Activated CD4-positive, alpha-beta T cell treated with anti-CD3 and anti-CD28 coated beads for 48 hours (primary cell): Measurements from ENCODE around the gene TAS2R19.
"Not testable (repeated sequence)": the region's sequence is repeated elsewhere in the genome, so short reads cannot be mapped to it uniquely, and the experiment has no call there.

Experiments used
- DNase-seq: peaks from one replicate; pipeline ENCODE4 v3.0.0-alpha.2; 2020

Gene TAS2R19, protein sequence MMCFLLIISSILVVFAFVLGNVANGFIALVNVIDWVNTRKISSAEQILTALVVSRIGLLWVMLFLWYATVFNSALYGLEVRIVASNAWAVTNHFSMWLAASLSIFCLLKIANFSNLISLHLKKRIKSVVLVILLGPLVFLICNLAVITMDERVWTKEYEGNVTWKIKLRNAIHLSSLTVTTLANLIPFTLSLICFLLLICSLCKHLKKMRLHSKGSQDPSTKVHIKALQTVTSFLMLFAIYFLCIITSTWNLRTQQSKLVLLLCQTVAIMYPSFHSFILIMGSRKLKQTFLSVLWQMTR

DNA sequence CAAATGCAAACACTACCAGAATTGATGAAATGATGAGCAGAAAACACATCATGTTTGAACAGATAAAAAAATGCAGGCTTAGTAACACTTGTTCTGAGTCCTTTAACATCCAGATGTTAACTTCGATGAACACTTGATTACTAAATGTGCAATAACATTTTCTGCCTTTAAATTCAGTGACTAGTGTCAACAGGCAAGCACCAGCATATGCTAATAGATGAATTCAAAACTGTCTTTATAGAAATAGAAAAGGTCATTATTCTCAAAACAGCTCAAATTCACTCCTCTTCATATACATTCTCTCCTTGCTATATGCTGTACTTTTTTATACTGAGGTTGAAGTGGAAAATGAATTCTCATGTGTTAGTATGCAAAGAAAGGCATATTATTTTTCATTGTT, at the start of gene TAS2R19:
Gene TAS2R19, minus strand, starts transcription at position 101 of the 400 bp plus-strand sequence. Its CDS starts 49 bp downstream, at position 52.
- no peak for DNase-seq

DNA sequence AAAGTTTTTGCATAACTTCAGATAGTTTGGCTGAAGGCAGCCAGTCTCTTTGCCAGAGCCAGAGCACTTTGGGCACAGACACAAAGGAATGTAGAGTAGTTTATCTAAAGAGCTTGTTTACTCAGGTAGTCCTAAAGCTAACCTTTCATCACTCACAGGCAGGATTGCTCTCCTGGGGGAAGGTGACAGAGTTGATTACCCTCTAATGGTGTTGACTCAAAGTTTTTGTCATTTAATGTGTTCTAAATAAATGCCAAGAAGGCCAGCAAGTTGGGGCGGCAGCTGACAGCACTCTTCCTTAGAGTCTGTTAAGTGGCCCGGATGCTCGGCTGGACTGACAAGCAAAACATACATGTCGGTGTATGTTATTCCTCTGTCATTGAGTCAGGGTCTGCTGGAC, 49.0 kb upstream of the TAS2R19 start:
- no peak for DNase-seq

DNA sequence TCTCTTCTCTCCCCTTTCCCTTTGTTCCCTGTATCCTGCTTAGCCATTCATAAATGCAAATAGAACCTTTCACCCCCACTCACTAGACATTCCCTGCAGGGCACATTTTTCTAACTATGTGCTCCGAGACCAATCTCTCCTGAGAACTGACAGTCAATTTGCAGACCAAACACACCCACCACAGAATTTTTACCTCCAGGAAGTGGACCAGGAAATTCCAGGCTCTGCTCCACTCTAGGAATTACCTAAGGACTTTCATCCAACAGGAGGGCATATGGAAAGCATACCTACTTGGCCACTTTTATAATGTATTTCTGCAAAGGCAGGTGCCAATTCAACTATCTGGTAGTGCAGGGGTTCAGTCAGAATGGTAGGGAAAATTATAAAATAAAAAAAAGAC, 48.6 kb upstream of the TAS2R19 start:
- DNase-seq: no peak

DNA sequence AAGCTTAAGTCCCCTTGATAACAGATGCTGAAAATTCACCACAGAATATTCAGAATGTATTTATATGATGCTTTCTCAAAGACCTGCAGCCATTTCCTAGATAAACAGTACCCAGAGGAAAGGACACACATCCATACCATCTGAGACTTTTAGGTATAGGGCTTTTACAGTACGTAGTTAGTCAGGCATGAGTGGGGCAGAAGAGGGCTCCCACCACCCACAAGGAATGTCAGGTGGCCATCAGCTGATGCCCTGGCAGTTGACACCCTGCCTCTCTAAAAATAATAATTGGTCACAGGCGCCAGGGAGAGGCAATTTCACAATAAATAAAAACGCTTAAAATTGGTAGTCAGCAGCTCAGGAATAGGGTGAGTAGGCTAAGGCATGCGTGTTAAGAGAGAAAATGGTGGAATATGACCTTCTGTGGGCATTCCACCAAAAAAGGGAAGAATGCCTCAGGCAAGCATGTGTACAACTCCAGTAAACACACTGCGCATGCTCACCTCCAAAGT, 47.5 kb upstream of the TAS2R19 start:
- DNase-seq: no peak

DNA sequence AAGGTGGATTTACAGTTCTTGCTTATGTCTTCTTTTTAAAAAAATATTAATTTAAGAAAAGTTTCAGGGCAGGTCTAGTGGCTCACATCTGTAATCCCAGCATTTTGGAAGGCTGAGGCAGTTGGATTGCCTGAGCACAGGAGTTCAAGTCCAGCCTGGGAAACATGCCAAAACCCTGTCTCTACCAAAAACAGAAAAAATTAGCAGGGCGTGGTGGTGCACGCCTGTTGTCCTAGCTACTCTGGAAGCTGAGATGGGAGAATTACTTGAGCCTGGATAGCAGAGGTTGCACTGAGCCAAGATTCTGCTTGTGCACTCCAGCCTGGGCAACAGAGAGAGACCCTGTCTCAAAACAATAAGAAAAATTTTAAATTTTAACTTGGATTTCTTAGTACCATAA, 45.1 kb upstream of the TAS2R19 start:
- no peak for DNase-seq

DNA sequence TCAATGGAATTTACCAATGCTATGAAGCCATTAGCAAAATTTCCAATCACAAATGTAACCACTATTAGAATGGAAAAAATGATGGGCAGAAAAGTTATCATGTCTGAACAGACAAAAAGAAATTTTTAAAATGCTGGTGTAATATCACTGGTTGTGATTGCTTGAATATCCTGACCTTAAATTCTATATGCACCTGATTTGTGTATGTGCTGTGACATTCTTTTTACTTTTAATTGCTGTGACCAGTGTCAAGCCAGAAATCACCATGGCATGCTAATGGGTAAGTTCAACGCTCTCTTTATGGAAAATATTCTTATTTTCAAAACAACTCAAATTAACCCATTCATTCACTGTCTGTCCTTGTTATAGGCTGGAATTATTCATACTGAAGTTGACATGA, 39.8 kb upstream of the TAS2R19 start, which contains the start of gene TAS2R46:
Gene TAS2R46, minus strand, starts transcription at position 101 of the 400 bp plus-strand sequence. Its CDS starts 0 bp downstream, at position 101.
- DNase-seq: not testable (repeated sequence)

DNA sequence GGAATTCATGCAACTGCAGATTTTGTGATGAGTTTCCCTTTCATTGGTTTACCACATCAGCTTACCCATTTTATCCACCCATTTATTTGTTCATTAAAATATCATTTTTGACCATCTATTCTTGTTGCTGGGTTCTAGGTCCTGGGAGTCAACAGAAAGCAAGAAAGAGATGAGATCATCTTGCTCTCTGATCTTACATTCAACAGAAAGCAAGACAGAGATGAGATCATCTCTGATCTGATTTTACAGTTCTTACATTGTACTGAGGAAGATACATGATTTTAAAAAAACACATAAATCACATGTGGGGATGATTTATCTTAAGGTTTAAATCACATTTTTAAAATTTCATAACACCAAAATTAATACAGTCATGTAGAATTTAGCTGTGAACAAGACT, 37.4 kb upstream of the TAS2R19 start:
- DNase-seq: no peak

DNA sequence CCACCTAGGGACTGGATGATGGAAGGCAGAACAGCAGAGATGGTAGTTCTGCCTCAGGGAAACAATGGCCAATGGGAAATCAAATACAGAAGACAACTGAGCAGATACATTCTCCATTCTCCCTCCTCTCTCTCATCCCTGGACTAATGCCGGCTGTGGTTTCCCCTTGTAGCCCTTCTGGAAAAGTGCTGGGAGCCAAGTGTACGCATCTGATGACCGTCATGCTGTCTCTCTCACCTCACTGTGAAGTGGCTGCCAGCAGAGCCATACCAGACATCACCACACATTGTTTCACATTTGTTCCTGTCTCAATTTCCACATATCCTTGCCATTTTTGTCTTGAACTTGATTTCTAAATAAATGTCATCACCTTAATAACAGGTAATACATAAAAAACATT, 36.6 kb upstream of the TAS2R19 start:
- no peak for DNase-seq

DNA sequence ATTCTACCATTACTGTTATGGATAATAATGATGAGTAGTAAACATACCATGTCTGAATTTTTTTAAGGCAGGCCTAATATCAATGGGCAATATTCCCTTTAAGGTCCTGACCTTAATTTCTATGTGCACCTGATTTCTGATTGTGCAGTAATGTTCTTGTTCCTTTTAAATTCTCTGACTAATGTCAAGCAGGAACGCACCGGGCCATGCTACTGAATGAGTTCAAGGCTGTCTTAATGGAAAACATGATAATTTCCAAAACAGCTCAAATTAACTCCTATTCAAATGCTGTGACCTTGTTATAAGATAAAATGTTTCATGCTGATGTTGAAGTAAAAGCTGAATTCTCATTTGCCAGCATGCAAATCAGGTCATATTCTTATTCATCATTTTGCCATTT, 32.9 kb upstream of the TAS2R19 start:
- no peak for DNase-seq

DNA sequence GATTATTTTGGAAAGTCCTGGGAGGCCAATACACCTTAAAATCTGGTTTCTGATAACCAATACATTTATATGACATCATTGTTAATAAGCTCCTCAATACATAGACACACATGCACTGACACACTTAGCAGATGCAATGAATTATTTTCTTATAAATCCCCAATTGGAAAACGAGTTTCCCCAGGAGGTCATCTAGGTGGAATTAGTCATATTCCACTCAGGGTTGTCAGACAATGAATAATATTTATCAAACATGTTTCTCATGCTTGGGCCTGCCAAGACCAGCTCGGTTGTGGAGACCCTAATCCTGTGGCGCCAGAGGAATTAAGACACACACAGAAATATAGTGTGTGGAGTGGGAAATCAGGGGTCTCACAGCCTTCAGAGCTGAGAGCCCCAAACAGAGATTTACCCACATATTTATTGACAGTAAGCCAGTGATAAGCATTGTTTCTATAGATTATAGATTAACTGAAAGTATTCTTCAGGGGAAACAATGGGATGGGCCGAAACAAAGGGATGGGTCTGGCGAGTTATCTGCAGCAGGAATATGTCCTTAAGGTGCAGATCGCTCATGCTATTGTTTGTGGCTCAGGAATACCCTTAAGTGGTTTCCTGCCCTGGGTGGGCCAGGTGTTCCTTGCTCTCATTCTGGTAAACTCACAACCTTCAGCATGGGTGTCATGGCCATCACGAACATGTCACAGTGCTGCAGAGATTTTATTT, 27.5 kb upstream of the TAS2R19 start:
- not testable (repeated sequence) for DNase-seq

DNA sequence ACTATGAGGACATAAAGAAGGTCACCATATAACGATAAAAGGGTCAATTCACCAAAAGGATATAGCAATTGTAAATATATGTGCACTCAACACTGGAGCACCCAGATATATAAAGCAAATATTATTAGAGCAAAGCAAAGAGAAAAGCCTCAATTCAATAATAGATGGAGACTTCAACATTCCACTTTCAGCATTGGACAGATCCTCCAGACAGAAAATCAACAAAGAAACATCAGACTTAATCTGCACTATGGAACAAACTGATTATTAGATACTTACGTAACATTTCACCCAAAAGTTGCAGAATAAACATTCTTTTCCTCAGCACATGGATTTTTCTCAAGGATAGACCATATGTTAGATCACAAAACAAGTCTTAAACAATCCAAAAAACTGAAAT, 18.9 kb upstream of the TAS2R19 start:
- DNase-seq: not testable (repeated sequence)

DNA sequence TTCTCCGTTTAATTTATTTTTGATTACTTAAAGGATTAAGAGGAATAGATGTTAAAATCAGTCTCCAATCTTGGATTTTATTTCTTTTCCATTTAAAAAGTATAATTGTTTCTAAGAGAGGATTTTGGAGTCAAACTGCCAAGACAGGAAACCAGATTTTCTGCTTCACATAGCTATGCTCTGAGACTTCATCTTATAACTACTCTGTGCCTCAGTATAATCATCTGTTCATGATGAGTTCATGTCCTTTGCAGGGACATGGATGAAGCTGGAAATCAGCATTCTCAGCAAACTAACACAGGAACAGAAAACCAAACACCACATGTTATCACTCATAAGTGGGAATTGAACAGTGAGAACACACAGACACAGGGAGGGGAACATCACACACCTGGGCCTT, 17.7 kb upstream of the TAS2R19 start:
- no peak for DNase-seq

DNA sequence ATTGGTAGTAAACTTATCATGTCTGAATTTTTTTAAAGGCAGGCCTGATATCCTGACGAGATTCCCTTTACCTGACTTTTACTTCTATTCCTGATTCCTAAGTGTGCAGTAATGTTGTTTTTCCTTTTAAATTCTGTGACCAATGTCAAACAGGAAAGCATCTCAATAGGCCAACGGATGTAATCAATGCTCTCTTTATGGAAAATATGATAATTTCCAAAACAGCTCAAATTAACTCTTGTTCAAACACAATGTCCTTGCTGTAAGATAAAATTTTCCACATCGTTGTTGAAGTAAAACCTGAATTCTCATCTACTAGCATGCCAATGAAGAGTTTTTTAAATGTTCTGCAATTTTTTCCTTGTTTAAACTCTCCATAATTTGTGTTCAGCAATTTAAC, 16.8 kb upstream of the TAS2R19 start:
- DNase-seq: no peak

DNA sequence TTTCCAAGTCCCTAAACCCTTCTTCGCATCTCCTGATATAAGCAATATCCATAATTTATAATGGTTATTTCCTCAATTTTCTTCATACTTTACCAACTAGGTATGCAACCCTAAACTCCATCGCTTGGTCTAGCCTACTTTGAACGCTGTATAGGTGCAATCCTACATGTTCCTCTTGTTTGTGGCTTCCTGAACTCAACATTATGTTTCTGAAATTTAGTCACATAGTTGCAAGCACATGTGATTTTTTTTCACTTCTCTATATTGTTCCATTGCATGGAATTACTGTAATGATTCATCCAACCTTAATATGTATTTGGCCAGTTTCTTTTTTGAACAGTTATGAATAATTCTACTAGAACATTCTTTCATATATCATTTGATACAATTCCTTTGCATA, 11.5 kb upstream of the TAS2R19 start:
- not testable (repeated sequence) for DNase-seq

DNA sequence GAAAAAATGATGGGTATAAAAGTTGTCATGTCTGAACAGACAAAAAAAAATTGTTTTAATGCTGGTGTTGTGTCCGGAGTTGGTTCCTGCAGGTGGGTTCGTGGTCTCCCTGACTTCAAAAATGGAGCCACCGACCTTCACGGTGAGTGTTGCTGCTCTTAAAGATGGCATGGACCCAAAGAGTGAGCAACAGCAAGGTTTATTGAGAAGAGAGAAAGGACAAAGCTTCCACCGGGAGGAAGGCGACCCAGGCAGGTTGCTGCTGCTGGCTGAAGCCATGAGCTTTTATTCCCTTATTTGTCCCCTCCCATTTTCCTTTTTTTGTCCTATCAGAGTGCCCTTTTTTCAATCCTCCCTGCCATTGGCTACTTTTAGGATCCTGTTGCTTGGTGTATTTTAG, 8.9 kb upstream of the TAS2R19 start, which contains the start of gene TAS2R31:
Gene TAS2R31, minus strand, starts transcription at position 101 of the 400 bp plus-strand sequence. Its CDS starts 72 bp downstream, at position 29.
- DNase-seq: no peak

DNA sequence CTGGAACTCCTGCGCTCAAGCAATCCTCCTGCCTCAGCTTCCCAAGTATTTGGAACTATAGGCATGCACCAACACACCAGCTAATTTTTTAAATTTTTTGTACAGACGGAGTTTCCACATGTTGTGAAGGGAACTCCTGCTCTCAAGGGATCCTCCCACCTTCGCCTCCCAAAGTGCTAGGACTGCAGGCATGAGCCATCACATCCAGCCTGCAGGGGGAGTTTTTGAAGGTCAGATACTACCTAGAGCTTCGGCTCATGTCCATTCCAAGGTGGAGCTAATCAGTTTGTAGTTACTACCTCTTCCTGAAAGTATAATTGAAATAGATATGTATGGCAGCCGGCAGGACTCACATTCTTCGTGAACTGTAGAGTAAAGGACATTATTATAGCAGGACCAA, 3.7 kb upstream of the TAS2R19 start:
- DNase-seq: no peak

DNA sequence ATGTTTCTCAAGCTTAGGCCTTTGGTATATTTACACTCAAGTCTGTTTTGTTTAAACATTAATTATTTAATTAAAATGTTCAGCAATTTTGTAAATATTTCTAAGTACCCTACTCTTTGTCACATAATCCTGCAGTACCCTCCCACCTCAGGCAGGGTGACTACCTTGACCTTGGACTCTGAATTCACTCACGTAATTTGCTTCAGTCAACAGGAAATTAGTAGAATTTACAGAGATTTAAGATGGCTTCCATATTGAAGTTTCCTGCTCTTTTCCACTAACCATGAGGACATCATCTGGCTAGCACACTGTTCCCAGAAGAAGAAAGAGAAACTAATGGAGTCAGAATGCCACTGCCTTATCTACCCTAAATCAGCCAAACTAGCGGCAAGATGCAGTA, 967 bp upstream of the TAS2R19 start:
- no peak for DNase-seq

DNA sequence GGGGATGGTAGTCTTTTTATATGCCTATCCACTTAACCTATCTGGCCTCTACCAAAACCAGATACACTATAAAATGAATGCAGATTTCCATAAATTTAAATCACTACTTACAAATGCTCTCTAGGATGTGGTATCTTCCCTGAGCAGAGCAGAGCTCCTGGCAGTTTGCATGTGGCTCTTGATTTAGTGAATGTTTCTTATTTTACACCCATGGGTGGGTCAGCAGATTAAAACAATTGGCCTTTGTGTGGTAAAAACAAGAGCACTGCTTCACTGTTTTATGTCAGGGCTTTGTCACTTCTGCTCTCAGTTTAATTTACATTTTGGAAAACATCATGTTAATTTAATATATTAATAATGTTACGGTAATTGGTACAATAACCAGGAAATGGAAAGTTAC, 5.5 kb downstream of the TAS2R19 start:
- DNase-seq: no peak

DNA sequence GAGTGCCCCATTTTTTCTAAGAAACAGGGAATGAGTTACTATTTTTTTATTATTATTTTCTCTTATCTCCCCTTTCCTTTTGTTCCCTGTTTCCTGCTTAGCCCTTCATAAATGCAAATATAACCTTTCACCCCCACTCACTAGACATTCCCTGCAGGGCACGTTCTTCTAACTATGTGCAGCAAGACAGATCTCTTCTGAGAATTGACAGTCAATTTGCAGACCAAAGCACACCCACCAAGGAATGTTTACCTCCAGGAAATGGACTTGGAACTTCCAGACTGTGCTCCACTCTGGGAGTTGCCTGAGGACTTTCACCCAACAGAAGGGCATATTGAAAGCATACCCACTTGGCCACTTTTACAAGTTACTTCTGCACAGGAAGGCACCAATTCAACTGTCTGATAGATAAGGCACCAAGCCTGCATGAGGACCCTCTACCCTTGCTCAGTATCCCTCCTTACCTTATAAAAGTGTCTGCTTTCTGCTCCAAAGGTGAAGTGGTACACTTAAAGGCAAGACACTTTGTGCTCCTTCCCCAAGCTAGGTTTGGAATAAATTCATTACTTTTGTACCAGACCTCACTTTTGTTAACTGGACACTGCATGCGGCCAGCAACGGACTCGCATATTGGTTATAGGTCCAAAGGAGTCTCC, 6.5 kb downstream of the TAS2R19 start:
- no peak for DNase-seq

DNA sequence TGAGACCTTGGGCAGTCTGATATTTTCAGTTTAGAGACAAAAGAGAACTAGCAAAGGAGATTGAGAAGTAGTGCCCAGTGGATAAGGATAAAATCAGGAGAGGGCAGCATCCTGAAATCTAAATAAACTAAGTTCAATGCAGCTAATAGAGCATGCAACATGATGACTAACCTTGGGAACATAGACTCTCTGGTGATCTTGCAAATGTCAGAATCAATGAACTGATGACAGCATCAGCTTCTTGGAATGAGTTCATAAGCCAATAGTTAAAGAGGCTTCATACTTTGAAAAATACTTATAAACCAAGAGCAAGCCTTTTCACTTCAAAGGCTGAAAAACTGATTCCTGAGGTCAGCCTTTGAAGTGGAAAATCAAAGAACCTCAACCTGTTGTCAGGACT, 8.2 kb downstream of the TAS2R19 start:
- DNase-seq: no peak

DNA sequence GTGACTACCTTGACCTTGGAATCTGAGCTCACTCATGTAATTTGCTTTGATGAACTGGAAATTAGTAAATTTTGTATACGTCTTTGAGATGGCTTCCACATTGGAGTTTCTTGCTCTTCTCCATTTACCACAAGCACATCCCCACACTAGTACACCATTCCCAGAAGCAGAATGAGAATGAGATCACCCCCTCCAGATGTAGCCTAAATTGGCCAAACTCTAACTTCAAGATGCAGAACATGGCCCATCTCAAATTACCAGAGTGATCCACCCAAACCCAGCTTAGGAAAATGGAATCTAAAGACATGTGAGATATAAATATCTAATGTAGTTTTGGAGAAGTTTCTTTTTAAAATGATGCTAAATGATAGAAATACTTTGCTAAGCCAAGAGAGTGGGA, 14.8 kb downstream of the TAS2R19 start:
- DNase-seq: no peak

DNA sequence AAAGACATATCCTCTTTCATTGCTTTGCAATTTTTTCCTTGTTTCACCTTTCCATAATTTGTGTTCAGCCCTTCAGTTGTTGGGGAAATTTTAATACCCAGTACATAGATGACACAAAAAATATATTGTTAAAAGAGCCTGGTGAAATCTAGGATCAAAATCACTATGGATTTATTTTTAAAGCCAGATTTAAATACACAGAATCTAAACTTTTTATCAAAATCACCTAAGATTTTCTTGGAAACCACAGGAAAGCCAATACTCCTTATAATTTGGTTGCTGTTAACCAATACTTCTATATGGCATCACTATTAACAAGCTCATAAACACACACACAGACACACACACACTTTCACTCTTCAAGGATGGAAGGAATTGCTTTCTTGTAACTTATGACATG, 24.2 kb downstream of the TAS2R19 start, which contains the start of gene TAS2R20:
Gene TAS2R20, minus strand, starts transcription at position 101 of the 400 bp plus-strand sequence. CDS start 429 bp downstream, outside the sequence.
- no peak for DNase-seq

DNA sequence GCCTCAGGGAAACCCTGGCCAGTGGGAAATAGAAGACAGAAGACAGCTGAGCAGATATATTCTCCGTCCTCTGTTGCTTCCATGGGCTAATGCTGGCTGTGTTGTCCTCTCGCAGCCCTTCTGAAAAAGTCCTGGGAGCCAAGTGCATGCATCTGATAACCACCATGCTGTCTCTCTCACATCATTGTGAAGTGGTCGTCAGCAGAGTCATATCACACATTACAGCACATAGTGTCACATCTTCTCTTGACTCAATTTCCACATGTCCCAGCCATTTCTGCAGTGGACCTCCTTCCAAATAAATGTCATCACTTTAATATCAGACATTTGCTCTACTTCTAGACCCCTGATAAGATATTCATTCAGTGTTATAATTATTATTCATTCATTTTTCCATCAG, 28.1 kb downstream of the TAS2R19 start:
- DNase-seq: no peak
